Measurements from ENCODE around the gene RBM48. TPM values are rescaled to one million over a fixed set of nuclear protein-coding genes. Genes with fewer than 3 reads are reported as not detected.

The RBM48 gene
- total RNA-seq, 1 experiment from 2014 or later: 14.6 TPM

DNA sequence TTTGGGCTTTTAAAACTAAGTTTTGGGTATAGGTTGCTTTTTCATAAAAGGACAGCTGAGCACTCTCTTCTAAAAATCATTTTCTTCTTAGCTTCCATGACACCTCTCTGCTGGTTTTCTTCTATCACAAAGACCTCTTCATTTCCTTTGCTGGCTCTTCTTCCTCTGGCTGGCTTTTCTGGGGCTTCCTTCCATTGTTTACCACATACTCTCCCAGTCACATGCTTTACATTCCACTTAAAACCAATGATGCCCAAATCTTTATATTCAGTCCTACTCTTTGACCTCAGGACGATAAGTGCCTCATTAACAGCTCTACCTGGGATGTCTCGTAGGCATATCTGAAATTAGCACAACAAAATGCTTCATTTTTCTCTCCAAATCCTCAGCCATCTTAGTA lies 34.8 kb downstream of the RBM48 start (continued):
- no peak for TF ChIP-seq EZH2phosphoT487 (IDR thresholded peaks at IDR 0.05; ENCODE audit: borderline replicate concordance)

DNA sequence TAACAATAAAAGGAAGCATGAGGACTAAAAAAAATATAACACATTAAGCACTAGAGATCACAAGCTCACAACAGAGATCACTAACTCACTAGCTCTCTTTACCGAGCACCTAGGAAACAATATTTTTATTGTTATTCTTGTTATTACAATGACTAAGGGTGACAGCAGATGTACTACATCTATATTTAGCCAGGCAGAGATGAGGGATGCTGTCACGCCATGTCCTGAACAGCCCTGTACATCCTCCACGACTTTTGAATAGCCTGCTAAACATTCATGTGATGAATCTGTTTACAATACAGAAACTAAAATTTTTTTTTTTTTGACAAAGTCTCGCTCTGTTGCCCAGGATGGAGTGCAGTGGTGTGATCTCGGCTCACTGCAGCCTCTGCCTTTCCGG lies 38.9 kb downstream of the RBM48 start:
- no TSS peak for BruUV-seq (replicated peaks)
- POLR2A ChIA-PET: no interaction called here
- Histone ChIP-seq H3K27me3 (ENCODE audit: insufficient read depth, low read length) (no peaks in the 10 kb centered on the region), H3K4me1 (ENCODE audit: control insufficient read depth in 1 of 2, insufficient read depth in 2 of 2, low read length in 2 of 2) (no peaks in the 10 kb centered on the region), H3K9me3 (ENCODE audit: control insufficient read depth in 1 of 2, insufficient read depth in 1 of 2, low read depth in 1 of 2, low read length in 2 of 2) (no peaks in the 10 kb centered on the region), H4K20me1 (ENCODE audit: insufficient read depth) (no peaks in the 10 kb centered on the region), H3K79me2 (ENCODE audit: insufficient read depth, low read length) (peaks cover 16% of the 10 kb centered on the region; the same call in 1 of the 2 replicates), H3K4me2 (ENCODE audit: low read length) (no peak overlapping the region), H3K9ac (ENCODE audit: low read length) (no peak overlapping the region), H3K36me3 (ENCODE audit: control insufficient read depth in 1 of 2, insufficient read depth in 2 of 2, low read length in 2 of 2) (peaks cover 34 to 39% of the 10 kb centered on the region in 2 experiments), H3K27ac (ENCODE audit: low read depth, low read length) (no peak overlapping the region), H3K4me3 (replicated peaks in 1 of 2; ENCODE audit: low read depth in 1 of 2, low read length in 2 of 2) (no peak overlapping the region), H3K9me2 (ENCODE audit: insufficient read depth) (no peaks in the 10 kb centered on the region), H2AFZ (ENCODE audit: low read depth, low read length, poor library complexity, severe bottlenecking) (no peak overlapping the region)
- TF ChIP-seq SIN3A (IDR thresholded peaks at IDR 0.05; ENCODE audit: low read depth): no peak
- TF ChIP-seq SP1 (IDR thresholded peaks at IDR 0.05; ENCODE audit: low read depth): no peak
- TF ChIP-seq ATF3 (IDR thresholded peaks at IDR 0.05): no peak
- TF ChIP-seq TCF7L2 (IDR thresholded peaks at IDR 0.05; ENCODE audit: borderline replicate concordance, extremely low read depth, insufficient read depth, insufficient read length): no peak
- TF ChIP-seq FOSL1 (IDR thresholded peaks at IDR 0.05; ENCODE audit: low read depth): no peak
- no peak for TF ChIP-seq ZFX (IDR thresholded peaks at IDR 0.05)
- TF ChIP-seq ZNF274 (IDR thresholded peaks at IDR 0.05; ENCODE audit: low read depth, low read length): no peak
- no peak for TF ChIP-seq EGR1 (IDR thresholded peaks at IDR 0.05; ENCODE audit: low read depth)
- TF ChIP-seq, protein P1, sequence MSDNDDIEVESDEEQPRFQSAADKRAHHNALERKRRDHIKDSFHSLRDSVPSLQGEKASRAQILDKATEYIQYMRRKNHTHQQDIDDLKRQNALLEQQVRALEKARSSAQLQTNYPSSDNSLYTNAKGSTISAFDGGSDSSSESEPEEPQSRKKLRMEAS (IDR thresholded peaks at IDR 0.05): no peak
- TF ChIP-seq RAD21 (IDR thresholded peaks at IDR 0.05; ENCODE audit: low read depth): no peak
- TF ChIP-seq EZH2phosphoT487 (IDR thresholded peaks at IDR 0.05; ENCODE audit: borderline replicate concordance): no peak
- RAD21 ChIA-PET (ENCODE audit: low non-redundant PET in 1 of 2, low total read pairs in 2 of 2, uncharacterized antibody in 2 of 2, unreplicated experiment in 2 of 2): no interaction called here
- CTCF ChIA-PET: no interaction called here
- DNase-seq (ENCODE audit: low read depth, low spot score): no peak
- no peak for ATAC-seq
- intact Hi-C loops (cut with micrococcal nuclease): no loop called here

All from HCT116 (cell line).